Raji (cell line): ENCODE measurements around the gene MCOLN2.

Source experiments
- POLR2A ChIP-seq: IDR thresholded peaks from 2 replicates; pipeline ENCODE4 v1.6.1; 2011; ENCODE audit warnings: low read depth, low read length, control low read depth; ENCODE audit not compliant: insufficient read depth

The MCOLN2 gene

DNA sequence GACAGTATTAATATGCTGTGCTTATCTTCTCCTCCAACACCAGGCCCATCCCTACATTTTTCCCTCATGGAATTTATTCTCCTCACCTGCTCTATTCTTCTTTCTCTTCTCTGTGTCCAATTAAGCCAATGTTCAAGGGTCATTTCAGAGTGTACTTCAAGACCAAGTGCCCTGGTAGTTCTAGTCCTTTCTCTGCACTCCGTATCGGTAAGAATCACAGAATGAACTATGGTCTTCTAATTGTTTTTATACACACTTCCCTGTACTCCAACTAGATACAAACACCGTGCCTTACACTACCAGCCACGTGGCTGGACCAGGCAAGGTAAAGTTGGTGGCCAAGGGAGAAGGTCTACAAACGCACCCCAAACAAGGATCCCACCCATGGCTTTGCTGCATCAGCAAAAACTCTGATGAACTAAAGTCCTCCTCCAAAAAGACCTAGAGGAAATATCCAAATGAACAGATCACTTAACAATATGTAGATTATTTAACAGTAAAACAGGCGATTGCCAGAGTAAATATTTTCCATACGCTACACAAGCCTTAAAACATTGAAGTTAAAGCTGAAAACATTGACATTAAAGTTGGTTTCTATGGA, 63.8 kb downstream of the MCOLN2 start:
- TF ChIP-seq POLR2A, result no peak

DNA sequence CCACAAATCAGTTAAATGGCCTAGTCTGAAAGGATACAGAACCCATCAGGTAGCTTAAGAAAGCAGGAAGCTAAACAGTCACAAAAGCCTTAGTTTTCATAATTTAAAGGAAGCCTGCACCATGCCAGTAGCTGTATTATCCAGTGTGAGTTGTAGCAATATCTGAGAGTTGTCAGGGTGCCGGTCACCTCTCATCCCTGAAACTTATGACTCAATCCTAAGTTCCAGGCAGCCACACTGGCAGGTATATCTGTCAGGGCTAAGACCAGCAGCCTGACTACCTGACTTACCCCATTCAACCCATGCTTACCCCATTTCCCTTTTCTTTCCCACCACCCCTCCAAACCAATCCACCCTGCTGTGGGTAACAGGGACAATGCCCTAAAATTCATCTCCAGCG, 66.1 kb downstream of the MCOLN2 start:
- TF ChIP-seq POLR2A, result no peak

DNA sequence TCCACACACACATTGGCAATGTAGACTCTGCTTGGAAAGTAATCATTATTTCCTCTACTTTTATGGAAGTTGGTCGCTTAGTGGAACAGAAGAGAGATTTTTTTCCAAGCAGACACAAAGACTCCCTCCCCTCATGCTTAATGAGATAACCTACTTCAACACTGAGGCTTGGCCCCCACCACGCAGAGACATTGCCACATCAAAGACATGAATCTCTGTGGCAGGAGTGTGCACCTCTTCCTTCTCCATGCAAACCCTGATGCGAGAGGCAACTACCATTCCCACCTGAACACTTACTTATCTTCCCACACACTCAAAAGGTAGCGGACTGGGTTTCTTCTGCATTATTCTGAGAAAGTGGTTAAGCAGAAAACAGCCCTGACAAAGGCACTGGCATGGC, 66.6 kb downstream of the MCOLN2 start:
- TF ChIP-seq POLR2A, result no peak

DNA sequence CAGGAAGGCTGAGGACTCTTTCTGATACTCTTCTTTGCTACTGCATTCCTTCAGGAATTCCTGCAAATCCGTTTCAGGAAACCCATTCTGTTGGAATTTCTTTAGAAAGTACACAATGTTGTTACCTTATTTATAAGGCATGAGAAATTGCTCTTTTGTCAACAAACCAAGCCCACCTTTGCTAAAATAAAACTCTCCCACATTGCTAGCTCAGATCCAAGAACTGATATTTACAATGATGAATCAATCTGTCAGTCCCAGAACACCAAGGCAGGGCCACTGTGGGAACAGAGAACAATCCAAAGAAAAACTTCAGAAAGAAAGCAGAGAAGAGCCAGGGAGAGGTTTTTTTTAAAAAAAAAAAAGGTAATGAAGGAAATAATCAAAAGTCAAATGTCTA, 67.3 kb downstream of the MCOLN2 start:
- TF ChIP-seq POLR2A, result no peak

DNA sequence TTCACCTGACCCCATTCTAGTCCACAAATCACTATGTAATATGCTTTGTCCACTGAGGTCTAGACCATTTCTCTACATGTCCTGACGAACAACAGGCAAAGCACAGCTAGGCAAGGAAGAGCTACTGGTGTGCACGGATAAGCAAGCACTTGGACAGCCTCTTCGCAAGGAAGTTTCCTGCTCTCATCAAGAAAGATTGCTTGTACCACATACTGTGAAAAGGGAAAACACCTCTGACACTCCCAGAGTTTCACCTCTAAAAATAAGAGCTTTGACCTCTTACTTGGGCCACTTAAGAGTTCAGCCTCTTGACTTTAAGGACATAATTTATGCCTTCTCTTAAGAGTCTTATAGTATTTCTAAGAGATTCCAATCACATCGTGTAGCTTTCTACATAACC, 67.9 kb downstream of the MCOLN2 start:
- no peak for TF ChIP-seq POLR2A

DNA sequence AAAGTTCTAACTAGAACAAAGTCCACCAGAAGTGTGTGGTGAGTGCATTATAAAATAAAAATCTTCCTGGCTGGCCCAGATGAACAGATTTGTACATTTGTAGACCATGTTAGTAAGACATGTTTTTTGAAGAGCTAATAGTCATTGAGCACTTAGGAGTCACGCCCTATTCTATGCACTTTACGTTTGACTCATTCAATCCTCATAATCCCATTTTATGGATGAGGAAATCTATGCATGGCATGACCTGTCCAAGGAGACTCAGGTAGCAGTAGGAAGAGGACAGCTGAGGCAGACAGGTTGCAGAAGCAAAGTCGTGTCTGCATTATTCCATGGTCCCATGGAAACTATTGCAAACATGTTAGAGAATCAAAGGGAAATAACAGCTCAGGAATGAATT, 73.6 kb downstream of the MCOLN2 start:
- TF ChIP-seq POLR2A, result no peak

DNA sequence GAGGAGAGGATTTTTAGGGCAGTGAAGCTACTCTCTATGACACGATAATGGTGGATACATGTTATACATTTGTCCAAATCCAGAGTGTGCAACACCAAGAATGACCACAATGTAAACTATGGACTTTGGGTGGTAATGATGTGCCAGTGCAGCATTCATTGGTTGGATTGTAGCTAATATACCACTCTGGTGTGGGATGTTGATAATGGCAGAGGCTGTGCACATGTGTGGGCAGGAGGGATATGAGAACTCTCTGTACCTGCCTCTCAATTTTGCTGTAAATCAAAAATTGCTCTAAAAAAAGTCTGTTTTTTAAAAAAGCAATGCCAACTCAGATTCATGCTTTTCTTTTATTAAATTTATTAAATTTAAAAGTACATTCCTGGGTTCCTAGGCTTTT, 76.8 kb downstream of the MCOLN2 start:
- TF ChIP-seq POLR2A, result no peak

DNA sequence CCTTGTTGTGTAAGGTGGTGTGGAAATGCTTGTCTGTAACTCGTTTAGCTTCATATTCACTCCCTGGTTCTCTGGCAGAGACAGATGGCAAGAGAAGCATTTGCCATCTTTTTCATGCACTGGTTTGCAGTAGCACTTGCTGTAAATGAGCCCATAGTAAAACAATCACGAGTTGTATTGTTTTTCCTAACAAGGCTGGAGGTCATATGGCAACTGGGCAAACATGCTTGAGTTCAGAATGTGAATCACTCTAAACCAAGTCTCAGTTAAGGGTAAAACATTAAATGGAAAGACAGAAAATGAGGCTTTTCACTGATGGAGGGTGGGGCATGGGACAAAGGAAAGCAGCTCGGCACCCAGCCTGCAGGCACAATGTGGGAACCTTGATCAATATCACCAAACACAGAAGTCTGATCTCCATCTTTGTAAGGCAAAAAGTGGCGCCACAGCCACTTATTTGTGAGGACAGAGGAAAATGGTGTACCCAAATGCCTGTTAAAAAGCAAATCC, 77.4 kb downstream of the MCOLN2 start:
- no peak for TF ChIP-seq POLR2A

DNA sequence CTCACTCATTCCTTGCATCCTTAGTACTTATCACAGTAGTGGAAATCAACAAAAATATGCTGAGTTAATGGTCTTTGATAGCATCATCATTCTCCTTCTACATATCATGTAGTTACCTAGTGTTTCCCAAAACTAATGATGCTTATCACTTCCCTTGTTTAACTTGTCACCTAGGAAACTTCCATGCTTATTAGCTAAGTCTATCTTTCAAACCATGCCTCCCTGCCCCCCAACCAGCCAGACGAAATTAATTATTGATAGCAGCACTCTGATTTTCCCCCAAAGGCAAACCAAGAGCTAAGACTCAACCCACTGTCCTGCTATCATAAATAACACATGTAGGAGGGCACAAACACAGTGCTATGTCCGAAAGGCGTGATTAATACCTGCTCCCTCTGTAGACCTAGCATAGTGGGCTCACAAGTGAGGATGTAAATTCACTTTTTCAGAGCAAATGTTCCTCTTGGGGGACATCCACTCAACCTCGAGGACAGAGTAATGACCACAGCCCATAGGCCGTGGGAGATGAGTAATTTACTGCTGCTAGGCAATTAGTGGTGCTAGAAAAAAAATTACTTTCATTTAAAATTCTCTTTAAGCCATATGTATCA, 78.1 kb downstream of the MCOLN2 start:
- no peak for TF ChIP-seq POLR2A

DNA sequence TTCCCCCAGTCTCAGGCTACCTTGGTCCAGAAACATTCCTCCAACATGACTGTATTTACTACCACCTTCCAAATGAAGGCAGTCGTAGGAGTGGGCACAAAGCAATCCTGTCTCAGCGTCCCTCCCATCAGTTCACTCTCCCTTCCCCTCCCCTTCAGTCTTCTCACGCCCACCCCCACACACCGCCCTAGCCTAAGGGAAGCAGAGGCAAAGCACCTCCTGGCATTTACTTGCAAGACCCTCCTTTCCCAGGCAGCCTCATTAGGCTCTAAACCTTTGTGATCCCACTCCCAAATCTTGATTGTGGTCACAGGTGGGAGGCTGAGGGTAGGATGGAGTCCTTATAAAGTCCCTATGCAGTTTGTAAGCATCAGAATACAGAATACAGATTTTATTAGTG, 80.0 kb downstream of the MCOLN2 start:
- TF ChIP-seq POLR2A, result no peak

DNA sequence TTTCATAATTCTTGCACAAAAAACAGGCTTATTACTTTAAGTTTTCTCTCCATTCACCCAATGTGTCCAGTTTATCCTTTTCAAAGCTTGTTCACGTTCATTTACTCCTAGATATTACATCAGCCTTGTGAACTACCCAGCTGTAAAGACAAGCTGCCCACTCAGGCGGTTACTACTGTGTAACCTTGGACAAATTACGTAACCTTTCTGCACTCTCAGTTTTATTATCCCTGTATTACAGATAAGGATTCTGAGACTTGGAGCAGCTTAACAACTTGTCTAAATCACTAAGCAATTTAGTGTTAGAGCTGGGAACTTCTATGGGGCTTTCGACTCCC, 83.4 kb downstream of the MCOLN2 start:
- TF ChIP-seq POLR2A, result no peak

DNA sequence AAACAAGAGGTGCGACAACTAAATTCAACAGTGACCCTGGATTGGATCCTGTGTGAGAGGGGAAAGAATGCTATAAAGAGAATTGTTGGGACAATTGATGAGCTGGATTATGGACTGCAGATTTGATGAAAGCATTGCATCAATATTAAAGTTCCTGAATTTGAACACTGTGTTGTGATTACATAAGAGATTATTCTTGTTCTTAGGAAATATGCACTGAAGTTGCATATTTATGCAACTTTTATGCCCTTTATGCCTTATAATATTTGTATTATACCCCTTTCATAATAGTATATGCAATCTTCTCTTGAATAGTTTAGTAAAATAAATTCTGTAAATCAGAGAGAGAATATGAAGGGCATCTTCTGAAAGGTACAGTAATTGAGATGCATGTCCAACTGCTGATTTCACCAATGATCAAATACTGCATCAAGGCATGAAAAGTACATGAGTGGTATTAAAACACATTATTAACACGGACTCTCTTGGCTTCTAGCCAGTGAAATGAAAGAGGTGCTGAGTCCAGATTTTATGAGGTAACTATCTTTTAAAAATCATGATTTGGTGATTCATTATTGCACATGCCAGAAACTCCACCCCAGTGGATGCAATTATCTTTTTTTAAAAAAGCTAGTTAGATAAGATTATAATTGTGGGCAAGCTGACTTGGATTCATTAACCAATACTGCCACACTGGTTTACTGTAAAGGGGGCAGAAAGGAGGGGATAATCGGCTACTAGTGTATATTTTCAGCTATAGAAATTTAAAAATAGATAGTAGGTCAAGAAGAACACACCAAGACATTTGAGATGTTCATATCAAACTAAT, 84.0 kb downstream of the MCOLN2 start:
- TF ChIP-seq POLR2A, result no peak

DNA sequence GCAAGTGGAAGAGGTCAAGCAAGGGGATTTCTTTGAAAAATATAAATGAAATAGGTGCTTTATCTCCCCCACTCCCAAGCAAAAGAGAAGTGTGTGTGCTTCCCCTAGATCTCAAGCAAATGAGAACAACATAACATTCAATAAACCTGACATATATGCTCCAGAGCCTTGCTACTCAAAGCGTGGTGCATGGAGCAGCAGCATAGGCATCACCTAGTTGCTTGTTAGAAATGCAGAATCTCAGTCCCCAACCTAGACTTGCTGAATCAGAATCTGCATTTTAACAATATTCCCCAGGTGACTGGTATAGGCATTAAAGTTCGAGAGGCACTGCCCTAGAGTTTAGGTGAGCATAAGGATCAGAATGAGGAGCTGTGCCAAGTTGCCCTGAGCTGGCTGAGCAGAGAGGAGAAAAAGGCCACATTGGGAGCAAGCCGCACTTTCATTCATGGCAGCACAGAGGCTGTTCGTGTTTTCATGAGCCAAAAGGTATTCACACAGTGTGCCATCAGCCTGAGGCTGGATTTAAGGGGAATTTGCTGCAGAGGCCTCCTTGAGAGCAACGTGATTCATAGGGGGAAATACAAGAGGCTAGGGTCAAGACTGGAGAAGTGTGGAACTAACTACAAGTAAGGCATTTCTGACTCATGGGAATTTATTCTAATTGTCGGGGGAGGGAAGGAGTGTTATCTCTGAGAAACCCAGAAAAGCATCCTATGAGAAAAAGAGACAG, 89.7 kb downstream of the MCOLN2 start:
- TF ChIP-seq POLR2A, result no peak

DNA sequence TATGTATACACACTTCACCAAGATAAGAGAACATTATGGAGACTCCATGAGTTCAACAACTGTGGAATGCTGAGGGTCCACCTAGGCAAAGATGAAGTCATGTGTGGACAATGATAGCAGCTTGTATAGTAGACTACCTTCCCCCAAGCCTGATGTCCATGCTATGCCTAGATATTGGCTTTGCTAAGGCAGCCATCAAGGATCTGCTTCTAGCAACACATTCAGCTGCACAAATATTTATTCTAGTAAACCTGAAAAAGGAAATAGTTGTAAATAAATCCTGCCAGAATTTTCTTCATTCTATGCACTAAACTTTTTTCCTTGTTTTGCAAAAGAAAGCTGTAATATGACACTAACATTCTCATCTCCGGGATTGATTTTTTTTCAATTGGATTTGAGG, 96.9 kb downstream of the MCOLN2 start:
- TF ChIP-seq POLR2A, result no peak

DNA sequence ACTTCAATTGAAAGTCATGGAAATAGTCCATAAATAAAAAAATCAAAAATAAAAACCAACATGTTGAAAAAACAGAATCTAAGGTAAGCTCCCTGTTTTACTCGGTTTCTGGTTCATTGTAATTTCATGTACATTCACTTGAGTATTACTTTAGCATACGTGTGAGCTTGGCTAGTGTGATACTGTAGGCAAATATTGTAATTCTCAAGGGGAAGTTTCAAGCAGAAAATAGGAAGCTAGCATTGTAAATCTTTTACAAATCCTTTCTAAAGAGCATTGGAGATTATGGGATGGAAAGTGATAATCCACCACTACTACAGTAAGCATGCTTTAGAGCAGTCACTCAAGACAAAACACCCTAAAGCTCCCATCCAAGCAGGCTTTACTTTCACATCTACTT, 100.6 kb downstream of the MCOLN2 start:
- no peak for TF ChIP-seq POLR2A
